Fibroblast of lung (primary cell): ENCODE measurements around the gene USP15. TPM values are rescaled to one million over a fixed set of nuclear protein-coding genes. Genes with fewer than 3 reads are reported as not detected.
A peak's percentile ranks its signal among the peaks of the same experiment; 100 is the strongest.

Source experiments
- DNase-seq, 2 donors: peaks; one replicate each; pipeline versions ENCODE4 v3.0.0 to v3.0.0-alpha.2; 2010; ENCODE audit warnings: low read depth in 2 of 2
- H2AFZ ChIP-seq: 2 replicates; pipeline ENCODE4 v1.5.1; 2012; ENCODE audit warnings: low read length, control low read depth, inconsistent platforms
- H3K27ac ChIP-seq: 2 replicates; pipeline ENCODE4 v1.5.1; 2011; ENCODE audit warnings: low read length, control low read depth; ENCODE audit not compliant: insufficient read depth
- H3K27me3 ChIP-seq: 2 replicates; pipeline ENCODE4 v1.5.1; 2011; ENCODE audit warnings: mild to moderate bottlenecking, low read length; ENCODE audit not compliant: control insufficient read depth, insufficient read depth
- H3K36me3 ChIP-seq: 2 replicates; pipeline ENCODE4 v1.5.1; 2011; ENCODE audit warnings: low read length; ENCODE audit not compliant: control insufficient read depth, insufficient read depth
- H3K4me1 ChIP-seq: 2 replicates; pipeline ENCODE4 v1.5.1; 2011; ENCODE audit warnings: low read length; ENCODE audit not compliant: control insufficient read depth, insufficient read depth; ENCODE audit errors: extremely low read depth
- H3K4me2 ChIP-seq: 2 replicates; pipeline ENCODE4 v1.5.1; 2011; ENCODE audit warnings: low read length, control low read depth; ENCODE audit not compliant: insufficient read depth; ENCODE audit errors: extremely low read depth
- H3K4me3 ChIP-seq, 4 experiments: fragments of 200-600 bp in 1 of 4; sonication (generic) in 1 of 4; replicated peaks in 1 of 4; 2 replicates each; pipeline ENCODE4 v1.5.1; 2011 to 2016; ENCODE audit warnings: low read length in 4 of 4, low read depth in 3 of 4, mild to moderate bottlenecking in 3 of 4, control low read depth in 2 of 4, inconsistent platforms in 1 of 4, mixed read lengths in 1 of 4; ENCODE audit not compliant: insufficient read depth in 1 of 4; ENCODE audit errors: control extremely low read depth in 1 of 4
- H3K79me2 ChIP-seq: 2 replicates; pipeline ENCODE4 v1.5.1; 2012; ENCODE audit warnings: mild to moderate bottlenecking, low read length, inconsistent platforms; ENCODE audit not compliant: control insufficient read depth, insufficient read depth
- H3K9ac ChIP-seq: 2 replicates; pipeline ENCODE4 v1.5.1; 2011; ENCODE audit warnings: mild to moderate bottlenecking, low read length, control low read depth; ENCODE audit not compliant: insufficient read depth
- H3K9me3 ChIP-seq: 2 replicates; pipeline ENCODE4 v1.5.1; 2012; ENCODE audit warnings: low read depth, low read length; ENCODE audit not compliant: control insufficient read depth, insufficient read depth
- H4K20me1 ChIP-seq: 2 replicates; pipeline ENCODE4 v1.5.1; 2011; ENCODE audit warnings: low read length; ENCODE audit not compliant: control insufficient read depth, insufficient read depth; ENCODE audit errors: extremely low read depth
- CTCF ChIP-seq, 2 donors: IDR thresholded peaks in 1 of 2; conservative IDR thresholded peaks in 1 of 2; 1 replicate in 1 of 2; 2 replicates in 1 of 2; pipeline ENCODE4 v1.5.1; 2011 to 2012; ENCODE audit warnings: low read length in 2 of 2, control low read depth in 1 of 2, inconsistent platforms in 1 of 2, low read depth in 1 of 2, mild to moderate bottlenecking in 1 of 2
- EZH2 ChIP-seq: IDR thresholded peaks from 2 replicates; pipeline ENCODE4 v1.5.1; 2012; ENCODE audit warnings: low read length, control low read depth, mild to moderate bottlenecking; ENCODE audit errors: missing control alignments
- polyA plus RNA-seq, 2 donors: library from polyadenylated mRNA; depleted of rRNA in 1 of 2; stranded (reverse) in 1 of 2; unstranded in 1 of 2; fragments of >200 nt; gene quantifications; 2 replicates each; pipeline ENCODE4 v1.2.1, GENCODE V29; 2011 to 2012; ENCODE audit warnings: missing spikeins in 1 of 2
- total RNA-seq: library from RNA; depleted of rRNA; stranded (reverse); fragments of >200 nt; gene quantifications from 2 replicates; pipeline ENCODE4 v1.2.1, GENCODE V29; 2014

USP15 gene
- total and polyA plus RNA-seq, 2 donors (not counting 1 experiment from before 2014, with no cell fraction given): 57.6 to 63.1 TPM

- no peak for TF ChIP-seq EZH2
- no peak for TF ChIP-seq CTCF (conservative IDR thresholded peaks at IDR 0.05 in 1 of 2, IDR thresholded peaks at IDR 0.05 in 1 of 2; ENCODE audit: low read depth in 1 of 2, low read length in 2 of 2)
- Histone ChIP-seq H3K4me2 (no peak overlapping the region), H3K9me3 (no peaks in the 10 kb centered on the region), H3K79me2 (peaks cover 80% of the 10 kb centered on the region), H4K20me1 (no peaks in the 10 kb centered on the region), H3K4me3 (no peak overlapping the region), H3K27me3 (no peaks in the 10 kb centered on the region), H2AFZ (no peak overlapping the region), H3K4me1 (peaks cover 8% of the 10 kb centered on the region), H3K36me3 (no peaks in the 10 kb centered on the region), H3K27ac (no peak overlapping the region), H3K9ac (no peak overlapping the region)
- peak in 1 of 2 donors; percentile 24 for DNase-seq
These were observed 30.6 kb downstream of the USP15 start for GRCh38 chr12:62290846-62291245.

GRCh38 chr12:62291864-62292760 is 31.9 kb downstream of the USP15 start:
- Histone ChIP-seq H3K27ac (no peak overlapping the region), H3K9ac (no peak overlapping the region), H3K4me2 (no peak overlapping the region), H3K4me1 (peaks cover 8% of the 10 kb centered on the region), H3K4me3 (no peak overlapping the region), H3K36me3 (no peaks in the 10 kb centered on the region), H4K20me1 (no peaks in the 10 kb centered on the region), H3K79me2 (peaks cover 70% of the 10 kb centered on the region), H2AFZ (no peak overlapping the region), H3K9me3 (no peaks in the 10 kb centered on the region), H3K27me3 (no peaks in the 10 kb centered on the region)
- TF ChIP-seq EZH2 (no peak), CTCF (conservative IDR thresholded peaks at IDR 0.05 in 1 of 2, IDR thresholded peaks at IDR 0.05 in 1 of 2; ENCODE audit: low read depth in 1 of 2, low read length in 2 of 2) (no peak)
- peak in 1 of 2 donors; percentile 63 for DNase-seq

DNA sequence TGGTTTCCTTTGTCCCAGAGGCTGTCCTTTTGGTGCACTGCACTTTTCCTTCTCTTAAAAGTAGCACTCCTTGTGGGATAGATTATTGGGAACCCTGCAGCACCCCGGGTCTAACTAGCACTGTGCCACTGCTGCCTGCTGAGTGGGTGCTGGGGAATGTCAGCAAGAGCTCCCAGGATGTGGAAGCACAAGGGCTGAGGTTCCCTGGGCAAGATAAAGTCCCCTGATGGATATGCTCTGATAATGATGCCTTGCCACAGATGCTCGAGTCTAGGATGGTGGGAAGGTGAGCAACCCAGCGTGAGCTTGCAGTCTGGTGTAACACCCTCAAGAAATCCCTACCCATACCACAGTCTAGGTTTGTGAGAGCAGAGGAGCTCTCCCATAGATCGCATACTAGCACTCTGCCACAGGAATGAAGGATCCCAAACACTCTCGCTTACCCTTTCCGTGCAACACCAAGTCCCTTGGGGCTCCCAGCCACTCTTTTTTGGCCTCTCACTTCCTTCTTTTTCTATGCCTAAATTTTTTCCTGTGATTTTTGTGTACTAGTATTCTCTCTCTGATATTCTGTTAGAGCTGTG is 32.6 kb downstream of the USP15 start:
- Histone ChIP-seq H2AFZ (no peak overlapping the region), H4K20me1 (no peaks in the 10 kb centered on the region), H3K4me2 (no peak overlapping the region), H3K27ac (no peak overlapping the region), H3K36me3 (no peaks in the 10 kb centered on the region), H3K9me3 (no peaks in the 10 kb centered on the region), H3K4me3 (no peak overlapping the region), H3K27me3 (no peaks in the 10 kb centered on the region), H3K4me1 (peaks cover 8% of the 10 kb centered on the region), H3K79me2 (peaks cover 63% of the 10 kb centered on the region), H3K9ac (no peak overlapping the region)
- TF ChIP-seq EZH2 (no peak), CTCF (conservative IDR thresholded peaks at IDR 0.05 in 1 of 2, IDR thresholded peaks at IDR 0.05 in 1 of 2; ENCODE audit: low read depth in 1 of 2, low read length in 2 of 2) (no peak)
- peak in 1 of 2 donors; percentile 32 for DNase-seq
